ENCODE results near the gene TPBGL. TPM values are rescaled to one million over a fixed set of nuclear protein-coding genes. Genes with fewer than 3 reads are reported as not detected.

TPBGL gene
- total RNA-seq, 4 donors from 2014 or later: 0.09 TPM; not detected in 3

DNA sequence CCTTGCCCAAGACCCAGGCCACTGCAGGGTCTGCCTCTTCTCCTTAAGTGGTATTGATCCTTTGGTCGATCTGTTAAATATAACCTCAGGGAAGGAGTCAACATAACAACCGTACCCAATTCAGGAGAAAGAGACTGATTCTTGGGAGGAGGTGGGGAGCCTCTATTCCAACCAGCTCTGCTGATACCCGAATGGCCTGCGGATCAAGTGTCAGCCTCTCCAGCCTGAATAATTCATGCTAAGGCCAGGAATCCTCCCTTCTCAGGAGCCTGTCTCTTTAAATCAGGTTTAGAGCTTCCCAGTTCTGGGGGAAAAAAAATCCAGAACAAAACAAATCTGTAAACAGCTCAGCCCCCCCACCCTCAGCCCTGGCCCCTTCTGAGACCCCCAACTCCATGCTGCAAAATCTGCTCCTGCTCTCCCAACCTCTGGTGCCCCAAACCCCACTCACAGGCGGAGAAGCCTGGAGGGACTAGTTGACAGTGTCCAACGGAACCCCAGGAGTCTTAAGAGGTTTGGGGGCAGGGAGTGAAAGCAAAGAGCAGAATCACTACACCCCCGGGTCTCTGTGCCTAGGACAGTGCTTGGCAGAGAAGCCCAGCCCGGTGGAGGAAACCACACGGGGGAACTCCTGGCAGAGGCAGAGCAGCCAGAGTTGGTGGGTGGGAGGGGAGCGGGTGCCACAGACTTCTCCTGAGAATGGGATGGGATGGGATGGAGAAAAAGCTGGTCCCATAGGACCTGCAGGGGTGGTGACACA is 863 bp upstream of the TPBGL start:
- TF ChIP-seq, protein P1, sequence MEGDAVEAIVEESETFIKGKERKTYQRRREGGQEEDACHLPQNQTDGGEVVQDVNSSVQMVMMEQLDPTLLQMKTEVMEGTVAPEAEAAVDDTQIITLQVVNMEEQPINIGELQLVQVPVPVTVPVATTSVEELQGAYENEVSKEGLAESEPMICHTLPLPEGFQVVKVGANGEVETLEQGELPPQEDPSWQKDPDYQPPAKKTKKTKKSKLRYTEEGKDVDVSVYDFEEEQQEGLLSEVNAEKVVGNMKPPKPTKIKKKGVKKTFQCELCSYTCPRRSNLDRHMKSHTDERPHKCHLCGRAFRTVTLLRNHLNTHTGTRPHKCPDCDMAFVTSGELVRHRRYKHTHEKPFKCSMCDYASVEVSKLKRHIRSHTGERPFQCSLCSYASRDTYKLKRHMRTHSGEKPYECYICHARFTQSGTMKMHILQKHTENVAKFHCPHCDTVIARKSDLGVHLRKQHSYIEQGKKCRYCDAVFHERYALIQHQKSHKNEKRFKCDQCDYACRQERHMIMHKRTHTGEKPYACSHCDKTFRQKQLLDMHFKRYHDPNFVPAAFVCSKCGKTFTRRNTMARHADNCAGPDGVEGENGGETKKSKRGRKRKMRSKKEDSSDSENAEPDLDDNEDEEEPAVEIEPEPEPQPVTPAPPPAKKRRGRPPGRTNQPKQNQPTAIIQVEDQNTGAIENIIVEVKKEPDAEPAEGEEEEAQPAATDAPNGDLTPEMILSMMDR (IDR thresholded peaks at IDR 0.05): no peak
- TF ChIP-seq POLR2A (IDR thresholded peaks at IDR 0.05): no peak
- Histone ChIP-seq H3K4me3 (peak overlapping the region in 2 of 4 donors; percentile 50 to 69), H3K36me3 (no peaks in the 10 kb centered on the region), H3K4me1 (peaks cover 5 to 24% (median 20%) of the 10 kb centered on the region in 3 donors), H3K27ac (no peak overlapping the region), H3K27me3 (peaks cover 11 to 89% (median 16%) of the 10 kb centered on the region in 4 donors), H3K9me3 (no peaks in the 10 kb centered on the region)
- no peak for DNase-seq
- intact Hi-C loops (cut with DNase I): loop anchor here (10.0 kb wide), 1 partner anchor 315 kb away; no protein-coding TSS in a partner anchor
- WGBS, 2 donors: 51 to 59% methylated on average over 6 to 7 of the region's 10 CpGs

DNA sequence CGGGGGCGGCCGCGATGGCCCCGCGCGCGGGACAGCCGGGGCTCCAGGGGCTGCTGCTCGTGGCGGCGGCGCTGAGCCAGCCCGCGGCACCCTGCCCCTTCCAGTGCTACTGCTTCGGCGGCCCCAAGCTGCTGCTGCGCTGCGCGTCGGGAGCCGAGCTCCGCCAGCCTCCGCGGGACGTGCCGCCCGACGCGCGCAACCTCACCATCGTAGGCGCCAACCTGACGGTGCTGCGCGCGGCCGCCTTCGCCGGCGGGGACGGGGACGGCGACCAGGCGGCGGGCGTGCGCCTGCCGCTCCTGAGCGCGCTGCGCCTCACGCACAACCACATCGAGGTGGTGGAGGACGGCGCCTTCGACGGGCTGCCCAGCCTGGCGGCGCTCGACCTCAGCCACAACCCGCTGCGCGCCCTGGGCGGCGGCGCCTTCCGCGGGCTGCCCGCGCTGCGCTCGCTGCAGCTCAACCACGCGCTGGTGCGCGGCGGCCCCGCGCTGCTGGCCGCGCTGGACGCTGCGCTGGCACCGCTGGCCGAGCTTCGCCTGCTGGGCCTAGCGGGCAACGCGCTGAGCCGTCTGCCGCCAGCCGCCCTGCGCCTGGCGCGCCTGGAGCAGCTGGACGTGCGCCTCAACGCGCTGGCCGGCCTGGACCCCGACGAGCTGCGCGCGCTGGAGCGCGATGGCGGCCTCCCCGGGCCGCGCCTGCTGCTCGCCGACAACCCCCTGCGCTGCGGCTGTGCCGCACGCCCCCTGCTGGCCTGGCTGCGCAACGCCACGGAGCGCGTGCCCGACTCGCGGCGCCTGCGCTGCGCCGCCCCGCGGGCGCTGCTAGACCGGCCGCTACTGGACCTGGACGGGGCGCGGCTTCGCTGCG is 697 bp downstream of the TPBGL start:
- WGBS, 2 donors: no CpG with 5 or more reads among the region's 140 CpGs
- no peak for DNase-seq
- peaks cover 11 to 83% (median 16%) of the 10 kb centered on the region in 4 donors for H3K27me3 ChIP-seq

DNA sequence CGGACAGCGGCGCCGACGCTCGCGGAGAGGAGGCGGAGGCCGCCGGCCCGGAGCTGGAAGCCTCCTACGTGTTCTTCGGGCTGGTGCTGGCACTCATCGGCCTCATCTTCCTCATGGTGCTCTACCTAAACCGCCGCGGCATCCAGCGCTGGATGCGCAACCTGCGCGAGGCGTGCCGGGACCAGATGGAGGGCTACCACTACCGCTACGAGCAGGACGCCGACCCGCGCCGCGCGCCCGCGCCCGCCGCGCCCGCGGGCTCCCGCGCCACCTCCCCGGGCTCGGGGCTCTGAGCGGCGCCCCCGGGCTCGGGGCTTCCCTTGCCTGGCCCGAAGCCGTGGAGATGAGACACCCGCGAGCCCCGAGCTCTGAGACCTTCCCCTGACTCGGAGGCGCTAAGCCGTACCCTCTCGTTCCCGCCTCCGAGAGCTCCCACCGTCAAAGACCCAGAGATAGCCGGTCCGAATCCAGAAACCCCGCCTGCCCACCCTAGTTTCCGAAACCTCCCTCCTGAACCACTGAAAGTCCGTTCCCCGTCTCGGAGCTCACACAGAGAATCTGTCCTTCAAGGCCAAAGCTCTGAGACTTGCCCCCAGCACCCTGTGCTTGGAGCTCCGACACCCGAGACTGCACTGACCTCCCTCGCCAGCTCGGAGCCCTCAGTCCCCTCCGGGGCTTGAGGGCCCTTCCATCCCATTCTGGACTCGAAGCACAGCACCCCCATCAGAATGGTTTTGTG is 1.5 kb downstream of the TPBGL start:
- no peak for DNase-seq
- Histone ChIP-seq H3K4me1 (peaks cover 5 to 24% (median 20%) of the 10 kb centered on the region in 3 donors), H3K9me3 (no peaks in the 10 kb centered on the region), H3K27ac (no peak overlapping the region), H3K36me3 (no peaks in the 10 kb centered on the region), H3K27me3 (peaks cover 11 to 85% (median 16%) of the 10 kb centered on the region in 4 donors), H3K4me3 (peak overlapping the region; percentile 25 to 69 (median 46))
- intact Hi-C loops (cut with DNase I): loop anchor here (10.0 kb wide), 1 partner anchor 317 kb away; no protein-coding TSS in a partner anchor
- no peak for TF ChIP-seq POLR2A (IDR thresholded peaks at IDR 0.05)
- TF ChIP-seq, protein P1 (IDR thresholded peaks at IDR 0.05): no peak
- WGBS, 2 donors: 35 to 47% methylated on average over 6 to 9 of the region's 72 CpGs

More for the DNA sequence above, 697 bp downstream of the TPBGL start:
- TF ChIP-seq POLR2A (IDR thresholded peaks at IDR 0.05): no peak
- TF ChIP-seq, protein P1 (IDR thresholded peaks at IDR 0.05): peak; percentile 39 to 99 (median 97)
- Histone ChIP-seq H3K4me3 (peak overlapping the region; percentile 25 to 69 (median 46)), H3K36me3 (no peaks in the 10 kb centered on the region), H3K9me3 (no peaks in the 10 kb centered on the region), H3K27ac (no peak overlapping the region), H3K4me1 (peaks cover 5 to 24% (median 20%) of the 10 kb centered on the region in 3 donors)
- intact Hi-C loops (cut with DNase I): loop anchor here (10.0 kb wide), 1 partner anchor 316 kb away; no protein-coding TSS in a partner anchor

DNA sequence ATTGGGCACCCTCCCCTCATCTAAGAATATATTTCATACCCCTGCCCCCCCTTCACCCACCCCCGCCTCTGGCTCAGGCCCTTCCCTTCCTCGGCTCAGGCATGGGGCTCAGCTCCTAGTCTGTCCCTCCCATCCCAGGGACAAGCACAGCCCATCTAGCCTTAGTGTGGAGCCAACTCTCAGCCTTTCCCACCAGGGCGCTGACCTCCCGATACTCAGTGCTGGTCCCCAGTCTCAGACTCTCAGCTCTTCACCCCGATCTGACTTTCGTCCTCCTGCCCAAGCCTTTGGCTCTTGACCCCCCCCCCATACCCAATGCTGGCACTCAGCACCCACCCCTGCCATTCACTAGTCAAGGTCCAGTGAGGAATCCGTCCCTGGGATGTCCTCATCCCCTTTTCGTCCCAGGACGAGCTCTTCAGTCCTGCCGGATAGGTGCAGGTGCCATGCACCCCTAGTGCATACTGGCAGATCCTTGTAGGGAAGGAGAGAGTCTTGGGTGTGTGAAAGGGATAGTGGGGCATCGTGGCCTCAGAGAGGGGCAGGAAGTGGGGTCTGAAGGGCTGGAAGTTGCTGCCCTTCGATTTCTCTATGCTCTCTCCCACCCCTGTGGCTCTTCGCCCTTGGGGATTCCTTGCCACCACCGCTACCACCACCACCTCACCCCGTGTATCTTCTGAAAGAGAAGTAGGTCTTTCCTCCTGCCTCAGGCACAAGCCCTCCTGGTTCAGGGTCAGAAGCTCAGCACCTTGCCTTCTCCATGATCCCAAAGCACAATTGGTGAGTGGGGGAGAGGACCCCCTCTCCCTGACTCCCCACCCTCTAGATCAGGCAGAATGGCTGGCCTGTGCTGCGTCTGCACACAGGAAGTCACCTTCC is 2.4 kb downstream of the TPBGL start:
- WGBS, 2 donors: 80 to 85% methylated on average over 14 of the region's 16 CpGs
- TF ChIP-seq, protein P1 (IDR thresholded peaks at IDR 0.05): no peak
- TF ChIP-seq POLR2A (IDR thresholded peaks at IDR 0.05): no peak
- Histone ChIP-seq H3K36me3 (no peaks in the 10 kb centered on the region), H3K4me1 (peaks cover 5 to 24% (median 20%) of the 10 kb centered on the region in 3 donors), H3K9me3 (no peaks in the 10 kb centered on the region), H3K27ac (no peak overlapping the region), H3K4me3 (no peak overlapping the region), H3K27me3 (peaks cover 11 to 81% (median 16%) of the 10 kb centered on the region in 4 donors)
- intact Hi-C loops (cut with DNase I): loop anchor here (10.0 kb wide), 1 partner anchor 318 kb away; no protein-coding TSS in a partner anchor
- DNase-seq: no peak
